Heart left ventricle (tissue), 16 donors: ENCODE results near the gene GTSE1. TPM values are rescaled to one million over a fixed set of nuclear protein-coding genes. Genes with fewer than 3 reads are reported as not detected.
A peak's percentile ranks its signal among the peaks of the same experiment; 100 is the strongest.

Experiments
- ATAC-seq, 4 donors: fragments of 200-7000 bp; cut with Tn5 transposase; one replicate each; pipeline ENCODE4 v1.9.1; 2020 to 2022; ENCODE audit warnings: moderate library complexity in 4 of 4, mild to moderate bottlenecking in 3 of 4, moderate number of reproducible peaks in 1 of 4
- DNase-seq, 5 donors: peaks; one replicate each; pipeline ENCODE4 v3.0.0-alpha.2; 2020
- H3K27ac ChIP-seq, 12 donors: fragments of 200-600 bp; sonication (generic) in 4 of 12; one replicate each; pipeline versions ENCODE4 v1.5.0 to v1.8.0; 2016 to 2022; ENCODE audit warnings: mild to moderate bottlenecking in 2 of 12
- H3K27me3 ChIP-seq, 9 donors: fragments of 200-600 bp; sonication (generic) in 2 of 9; one replicate each; pipeline versions ENCODE4 v1.5.1 to v1.8.0; 2016 to 2022; ENCODE audit warnings: mild to moderate bottlenecking in 3 of 9
- H3K36me3 ChIP-seq, 9 donors: fragments of 200-600 bp; sonication (generic) in 2 of 9; one replicate each; pipeline versions ENCODE4 v1.5.0 to v1.8.0; 2018 to 2022; ENCODE audit warnings: mild to moderate bottlenecking in 2 of 9
- H3K4me1 ChIP-seq, 12 donors: fragments of 200-600 bp; sonication (generic) in 4 of 12; one replicate each; pipeline versions ENCODE4 v1.5.0 to v1.8.0; 2016 to 2022; ENCODE audit warnings: mild to moderate bottlenecking in 3 of 12
- H3K4me3 ChIP-seq, 12 donors: fragments of 200-600 bp; sonication (generic) in 4 of 12; one replicate each; pipeline versions ENCODE4 v1.5.0 to v1.8.0; 2017 to 2022; ENCODE audit warnings: mild to moderate bottlenecking in 9 of 12, moderate library complexity in 4 of 12
- H3K9me3 ChIP-seq, 12 donors: fragments of 200-600 bp; sonication (generic) in 4 of 12; one replicate each; pipeline versions ENCODE4 v1.5.0 to v1.8.0; 2016 to 2022; ENCODE audit warnings: mild to moderate bottlenecking in 1 of 12
- CTCF ChIP-seq, 12 donors: fragments of 200-600 bp; sonication (generic) in 4 of 12; IDR thresholded peaks; one replicate each; pipeline versions ENCODE4 v1.5.0 to v1.8.0; 2018 to 2022; ENCODE audit warnings: antibody characterized with exemption in 12 of 12, mild to moderate bottlenecking in 5 of 12
- POLR2A ChIP-seq, 2 donors: fragments of 450-650 bp; IDR thresholded peaks; one replicate each; pipeline ENCODE4 v1.6.1; 2017; ENCODE audit warnings: antibody characterized with exemption in 2 of 2, mild to moderate bottlenecking in 2 of 2, moderate library complexity in 2 of 2
- WGBS, 4 donors: extraction: QIAGEN DNeasy Blood & Tissue Kit in 2 of 4; methylation state at CpG; one replicate each; pipeline versions ENCODE4 v1.1.5 to v1.1.7; 2013 to 2018; 5-methylcytosine and 5-hydroxymethylcytosine counted together
- intact Hi-C, 10 donors: fragments of 100-400 bp; cut with DNase I; formaldehyde crosslinking; loops; one replicate each; pipeline versions ENCODE4 v1.11.1 to v1.14.2; 2022
- polyA plus RNA-seq, 2 donors: library from polyadenylated mRNA; stranded (reverse); fragments of 200-250 nt; gene quantifications; one replicate each; pipeline ENCODE4 v1.2.3, GENCODE V29; 2013
- total RNA-seq, 9 donors: library from RNA; depleted of rRNA in 2 of 9; stranded (reverse); fragments of >200 nt in 2 of 9; fragmentation: NEBNext Ultra II Directional in 3 of 9; extraction: Animal tissue kit (Norgen Biotek cat#: 25700) in 3 of 9; gene quantifications; one replicate each; pipeline versions ENCODE4 v1.1.0 to v1.2.4, GENCODE V29; 2016 to 2023
- donor health status: ischemic (EF 13 %, LVEDD 7.1; RV severe dilation, severe dysfunction).
- donor health status: healthy with polysubstance abuse.
- donor health status: DM: no; HTN: yes; CAD: no.
- donor health status: DM: no; HTN: no; CAD: no.
- donor health status: ischemic (EF 25% LVEDD 6.9; RV normal size, moderate dysfunction).
- donor health status: ischemic (EF 25% LVEDD 5.7; RV mildly dilated, moderate dysfunction).
- donor health status: healthy.
- donor health status: DM: yes; HTN: yes; CAD: no.
- donor health status: ischemic (EF 35%, LVEDD 5.7; RV mildly dilated, moderate dysfunction).
- donor health status: nonischemic (EF 11% LVEDD 7.7; RV severe dilation, severe dysfunction).
- donor health status: DM: yes; HTN: yes; CAD: no.
- donor health status: PGD.
- donor health status: ischemic (EF 29% LVEDD 5.4; RV normal size, mild dysfunction).
- donor health status: nonischemic (EF 23%, LVEDD 6.1; RV moderate dilation, normal function).

The GTSE1 gene
- total and polyA plus RNA-seq, 11 donors: 0.19 to 6.9 (median 0.59) TPM; not detected in 1

GRCh38 chr22:46336119-46337078 is 39.7 kb downstream of the GTSE1 start:
- Histone ChIP-seq H3K27me3 (no peaks in the 10 kb centered on the region), H3K4me1 (peaks cover 0 to 30% (median 19%) of the 10 kb centered on the region in 12 donors), H3K4me3 (peak overlapping the region; percentile 71 to 99 (median 94)), H3K9me3 (no peaks in the 10 kb centered on the region), H3K36me3 (peaks cover 2 to 39% (median 35%) of the 10 kb centered on the region in 9 donors), H3K27ac (peak overlapping the region; percentile 64 to 99 (median 94))
- 9 to 11% (median 9%) methylated on average over 32 to 42 of the region's 42 CpGs for WGBS, 4 donors
- intact Hi-C loops: no loop called here
- DNase-seq (peak in 1 of 5 donors; percentile 67), ATAC-seq (peak in 3 of 4 donors; percentile 46 to 52 (median 47))
- no peak for TF ChIP-seq CTCF (IDR thresholded peaks at IDR 0.05)
- no peak for TF ChIP-seq POLR2A (IDR thresholded peaks at IDR 0.05)

- ATAC-seq (no peak), DNase-seq (peak in 1 of 5 donors; percentile 25)
- H3K4me3 ChIP-seq: no peak overlapping the region
- 50 to 77% (median 72%) methylated on average over 8 to 9 of the region's 9 CpGs for whole genome bisulfite sequencing, 4 donors
- peaks cover 2 to 53% (median 49%) of the 10 kb centered on the region in 9 donors for H3K36me3 ChIP-seq
- peaks cover 0 to 36% (median 22%) of the 10 kb centered on the region in 12 donors for H3K4me1 ChIP-seq
- no peaks in the 10 kb centered on the region for H3K9me3 ChIP-seq
- no peaks in the 10 kb centered on the region for H3K27me3 ChIP-seq
- intact Hi-C loops: no loop called here
- H3K27ac ChIP-seq: peak overlapping the region in 1 of 12 donors; percentile 94
- no peak for TF ChIP-seq CTCF (IDR thresholded peaks at IDR 0.05)
Measured at GRCh38 chr22:46337870-46338269, 41.2 kb downstream of the GTSE1 start.

GRCh38 chr22:46338636-46339035 is 42.0 kb downstream of the GTSE1 start:
- intact Hi-C loops: no loop called here
- 86 to 88% (median 87%) methylated on average over 8 of the region's 8 CpGs for WGBS, 4 donors
- peaks cover 2 to 60% (median 57%) of the 10 kb centered on the region in 9 donors for H3K36me3 ChIP-seq
- no peak overlapping the region for H3K4me3 ChIP-seq
- no peak for TF ChIP-seq CTCF (IDR thresholded peaks at IDR 0.05)
- no peak for TF ChIP-seq POLR2A (IDR thresholded peaks at IDR 0.05)
- ATAC-seq: no peak
- peaks cover 0 to 36% (median 22%) of the 10 kb centered on the region in 12 donors for H3K4me1 ChIP-seq
- H3K27ac ChIP-seq: peak overlapping the region in 1 of 12 donors; percentile 20
- H3K27me3 ChIP-seq: no peaks in the 10 kb centered on the region
- DNase-seq: peak in 1 of 5 donors; percentile 23
- no peaks in the 10 kb centered on the region for H3K9me3 ChIP-seq

- WGBS, 4 donors: 90 to 96% (median 93%) methylated on average over 5 of the region's 5 CpGs
- peak in 1 of 5 donors; percentile 23 for DNase-seq
Measured at GRCh38 chr22:46339956-46340355, 43.3 kb downstream of the GTSE1 start.

More at GRCh38 chr22:46339956-46340355, 43.3 kb downstream of the GTSE1 start:
- peaks cover 0 to 32% (median 20%) of the 10 kb centered on the region in 12 donors for H3K4me1 ChIP-seq
- no peaks in the 10 kb centered on the region for H3K27me3 ChIP-seq
- intact Hi-C loops: no loop called here
- no peak overlapping the region for H3K4me3 ChIP-seq
- peaks cover 2 to 74% (median 69%) of the 10 kb centered on the region in 9 donors for H3K36me3 ChIP-seq
- no peak for TF ChIP-seq POLR2A (IDR thresholded peaks at IDR 0.05)
- no peak for TF ChIP-seq CTCF (IDR thresholded peaks at IDR 0.05)
- no peak overlapping the region for H3K27ac ChIP-seq
- ATAC-seq: no peak
- no peaks in the 10 kb centered on the region for H3K9me3 ChIP-seq
